Right lobe of liver (tissue), 4 donors: ENCODE measurements around the gene FAM163A.

Source experiments
- POLR2A ChIP-seq: fragments of 450-650 bp; IDR thresholded peaks from one replicate; pipeline ENCODE4 v1.6.1; 2017; ENCODE audit warnings: antibody characterized with exemption, mild to moderate bottlenecking
- TF ChIP-seq, protein P1 (sequence below), 4 donors: fragments of 200-600 bp in 3 of 4; fragments of 450-650 bp in 1 of 4; IDR thresholded peaks; one replicate each; pipeline versions ENCODE4 v1.5.1 to v1.8.0; 2016 to 2022; ENCODE audit warnings: antibody characterized with exemption in 4 of 4, mild to moderate bottlenecking in 2 of 4
- donor health status: DM: no; HTN: no; CAD: no.
- donor health status: DM: no; HTN: no; CAD: no.
- donor health status: DM: no; HTN: yes; CAD: no.

- TF ChIP-seq, protein P1, sequence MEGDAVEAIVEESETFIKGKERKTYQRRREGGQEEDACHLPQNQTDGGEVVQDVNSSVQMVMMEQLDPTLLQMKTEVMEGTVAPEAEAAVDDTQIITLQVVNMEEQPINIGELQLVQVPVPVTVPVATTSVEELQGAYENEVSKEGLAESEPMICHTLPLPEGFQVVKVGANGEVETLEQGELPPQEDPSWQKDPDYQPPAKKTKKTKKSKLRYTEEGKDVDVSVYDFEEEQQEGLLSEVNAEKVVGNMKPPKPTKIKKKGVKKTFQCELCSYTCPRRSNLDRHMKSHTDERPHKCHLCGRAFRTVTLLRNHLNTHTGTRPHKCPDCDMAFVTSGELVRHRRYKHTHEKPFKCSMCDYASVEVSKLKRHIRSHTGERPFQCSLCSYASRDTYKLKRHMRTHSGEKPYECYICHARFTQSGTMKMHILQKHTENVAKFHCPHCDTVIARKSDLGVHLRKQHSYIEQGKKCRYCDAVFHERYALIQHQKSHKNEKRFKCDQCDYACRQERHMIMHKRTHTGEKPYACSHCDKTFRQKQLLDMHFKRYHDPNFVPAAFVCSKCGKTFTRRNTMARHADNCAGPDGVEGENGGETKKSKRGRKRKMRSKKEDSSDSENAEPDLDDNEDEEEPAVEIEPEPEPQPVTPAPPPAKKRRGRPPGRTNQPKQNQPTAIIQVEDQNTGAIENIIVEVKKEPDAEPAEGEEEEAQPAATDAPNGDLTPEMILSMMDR (IDR thresholded peaks at IDR 0.05), result no peak
- TF ChIP-seq POLR2A, result no peak
Measured at GRCh38 chr1:179742717-179743678, at the start of gene FAM163A.
